Measurements from ENCODE around the gene TIMM22. TPM values are rescaled to one million over a fixed set of nuclear protein-coding genes. Genes with fewer than 3 reads are reported as not detected.
"Not testable (repeated sequence)": the region's sequence is repeated elsewhere in the genome, so short reads cannot be mapped to it uniquely, and the experiment has no call there.

Gene TIMM22
- total and polyA plus RNA-seq, 2 of the 4 experiments (the other 2 are of a cell fraction), result 12.7 to 12.9 TPM

DNA sequence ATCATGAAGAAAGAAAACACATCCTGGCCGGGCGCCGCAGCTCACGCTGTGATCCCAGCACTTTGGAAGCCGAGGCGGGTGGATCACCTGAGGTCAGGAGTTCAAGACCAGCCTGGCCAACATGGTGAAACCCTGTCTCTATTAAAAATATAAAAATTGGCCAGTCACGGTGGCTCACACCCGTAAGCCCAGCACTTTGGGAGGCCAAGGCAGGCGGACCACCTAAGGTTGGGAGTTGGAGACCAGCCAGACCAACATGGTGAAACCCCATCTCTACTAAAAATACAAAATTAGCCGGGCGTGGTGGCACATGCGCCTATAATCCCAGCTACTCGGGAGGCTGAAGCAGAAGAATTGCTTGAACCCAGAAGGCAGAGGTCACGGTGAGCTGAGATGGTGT, 25.1 kb upstream of the TIMM22 start:
- H3K27me3 ChIP-seq (ENCODE audit: control insufficient read depth, insufficient read depth, low read length); H2AK9ac ChIP-seq (replicated peaks; ENCODE audit: low read depth, low read length, poor library complexity); H3K56ac ChIP-seq (ENCODE audit: extremely low read depth, insufficient read depth, low read length); H4K8ac ChIP-seq (ENCODE audit: low read depth in 2 of 2, low read length in 2 of 2); ATAC-seq (ENCODE audit: low read depth); H4K91ac ChIP-seq (ENCODE audit: insufficient read depth, low read depth, low read length); H2BK20ac ChIP-seq (ENCODE audit: low read depth, low read length); POLR2A ChIA-PET (ENCODE audit: unreplicated experiment); intact Hi-C loops (cut with micrococcal nuclease); H3K4me3 ChIP-seq (ENCODE audit: insufficient read depth, low read depth, low read length); in situ Hi-C loops (cut with MboI; ENCODE audit: low sequenced_read_pairs); H4K5ac ChIP-seq (ENCODE audit: low read depth, low read length); BruUV-seq (replicated peaks); H3K9ac ChIP-seq (ENCODE audit: low read depth, low read length); H3K18ac ChIP-seq (ENCODE audit: low read depth, low read length); H2BK15ac ChIP-seq (ENCODE audit: low read depth, low read length); H3K9me3 ChIP-seq (ENCODE audit: control insufficient read depth, insufficient read depth, low read length); H2AK5ac ChIP-seq (ENCODE audit: low read depth, low read length); H2BK120ac ChIP-seq (ENCODE audit: low read depth, low read length); H2BK5ac ChIP-seq (ENCODE audit: low read depth, low read length, poor library complexity, severe bottlenecking); H3K4me2 ChIP-seq (ENCODE audit: low read depth, low read length); DNase-seq; dilution Hi-C loops (cut with HindIII; ENCODE audit: low sequenced_read_pairs, unreplicated experiment); CTCF ChIA-PET; H3K4ac ChIP-seq (ENCODE audit: low read depth, low read length); H3K27ac ChIP-seq (ENCODE audit: insufficient read depth, low read length); H3K23ac ChIP-seq (ENCODE audit: low read depth, low read length); H3K14ac ChIP-seq (replicated peaks; ENCODE audit: low read depth, low read length); H2AFZ ChIP-seq (replicated peaks; ENCODE audit: low read length, poor library complexity): not testable (repeated sequence)
- Histone ChIP-seq H4K20me1 (ENCODE audit: insufficient read depth, low read length) (peaks cover 86% of the 10 kb centered on the region), H3K4me1 (ENCODE audit: control insufficient read depth, insufficient read depth, low read length) (peaks cover 18% of the 10 kb centered on the region), H3K79me1 (ENCODE audit: low read depth in 1 of 2, low read length in 2 of 2) (peaks cover 44 to 78% of the 10 kb centered on the region in 2 experiments), H3K9me1 (ENCODE audit: insufficient read depth, low read length) (peaks cover 13% of the 10 kb centered on the region), H3K36me3 (ENCODE audit: control insufficient read depth, insufficient read depth, low read length) (peaks cover 17% of the 10 kb centered on the region)
- no CpG with 5 or more reads among the region's 14 CpGs for WGBS, 2 experiments (ENCODE audit: extremely low coverage in 2 of 2, insufficient read length in 1 of 2)
